Endodermal cell (in vitro differentiated cells): ENCODE data around the gene AQP9. TPM values are rescaled to one million over a fixed set of nuclear protein-coding genes. Genes with fewer than 3 reads are reported as not detected.

Source experiments
- DNase-seq: peaks from one replicate; pipeline ENCODE4 v3.0.0-alpha.2; 2017
- H3K27ac ChIP-seq: 2 replicates; pipeline ENCODE4 v1.5.1; 2013; ENCODE audit warnings: mild to moderate bottlenecking, low read depth, low read length, moderate library complexity
- H3K27me3 ChIP-seq: 2 replicates; pipeline ENCODE4 v1.6.1; 2013; ENCODE audit warnings: mild to moderate bottlenecking, low read length, moderate library complexity; ENCODE audit not compliant: insufficient read depth, control insufficient read depth, poor library complexity, severe bottlenecking
- H3K36me3 ChIP-seq: 2 replicates; pipeline ENCODE4 v1.7.0; 2013; ENCODE audit warnings: mild to moderate bottlenecking, low read length, moderate library complexity; ENCODE audit not compliant: control insufficient read depth, insufficient read depth
- H3K4me1 ChIP-seq: one replicate; pipeline ENCODE4 v1.7.0; 2013; ENCODE audit warnings: low read length; ENCODE audit not compliant: control insufficient read depth, insufficient read depth
- H3K4me3 ChIP-seq: 2 replicates; pipeline ENCODE4 v1.5.1; 2013; ENCODE audit warnings: mild to moderate bottlenecking, low read length, moderate library complexity
- H3K9ac ChIP-seq: 2 replicates; pipeline ENCODE4 v1.6.1; 2013; ENCODE audit warnings: mild to moderate bottlenecking, low read length, moderate library complexity; ENCODE audit not compliant: poor library complexity, severe bottlenecking; ENCODE audit errors: extremely low read depth
- H3K9me3 ChIP-seq: 2 replicates; pipeline ENCODE4 v1.6.1; 2013; ENCODE audit warnings: mild to moderate bottlenecking, low read length, moderate library complexity; ENCODE audit not compliant: control insufficient read depth
- H3K27ac Mint-ChIP-seq: 2 replicates; pipeline ENCODE4 v1.8.0; 2020; ENCODE audit warnings: mixed read lengths
- H3K27me3 Mint-ChIP-seq: 2 replicates; pipeline ENCODE4 v1.8.0; 2021; ENCODE audit warnings: mild to moderate bottlenecking, mixed read lengths; ENCODE audit not compliant: insufficient read depth
- H3K36me3 Mint-ChIP-seq: 2 replicates; pipeline ENCODE4 v1.8.0; 2020; ENCODE audit warnings: low read depth, mixed read lengths
- H3K4me1 Mint-ChIP-seq: 2 replicates; pipeline ENCODE4 v1.8.0; 2020; ENCODE audit warnings: mixed read lengths
- H3K4me3 Mint-ChIP-seq: 2 replicates; pipeline ENCODE4 v1.8.0; 2020; ENCODE audit warnings: mild to moderate bottlenecking, moderate library complexity, mixed read lengths
- H3K9me3 Mint-ChIP-seq: 2 replicates; pipeline ENCODE4 v1.8.0; 2020; ENCODE audit warnings: mild to moderate bottlenecking, mixed read lengths
- WGBS, 2 experiments: methylation state at CpG; one replicate each; pipeline versions ENCODE4 v1.1.5 to v1.1.7; 2013; ENCODE audit warnings: missing lambda C conversion rate in 2 of 2, mixed read lengths in 1 of 2; ENCODE audit not compliant: insufficient coverage in 1 of 2, insufficient read length in 1 of 2; 5-methylcytosine and 5-hydroxymethylcytosine counted together
- total RNA-seq, 2 donors: library from RNA; stranded (reverse); fragmentation: NEBNext Ultra II Directional in 1 of 2; extraction: Animal tissue kit (Norgen Biotek cat#: 25700) in 1 of 2; gene quantifications; 2 replicates in 1 of 2; 3 replicates in 1 of 2; pipeline ENCODE4 v1.2.1, GENCODE V29; 2021
- TF ChIP-seq, protein P1 (sequence below): fragments of 200-600 bp; sonication (generic); conservative IDR thresholded peaks from 2 replicates; pipeline ENCODE4 v1.5.0; 2021; ENCODE audit warnings: antibody characterized with exemption, mild to moderate bottlenecking

The AQP9 gene
- total RNA-seq, 2 donors from 2014 or later: not detected

DNA sequence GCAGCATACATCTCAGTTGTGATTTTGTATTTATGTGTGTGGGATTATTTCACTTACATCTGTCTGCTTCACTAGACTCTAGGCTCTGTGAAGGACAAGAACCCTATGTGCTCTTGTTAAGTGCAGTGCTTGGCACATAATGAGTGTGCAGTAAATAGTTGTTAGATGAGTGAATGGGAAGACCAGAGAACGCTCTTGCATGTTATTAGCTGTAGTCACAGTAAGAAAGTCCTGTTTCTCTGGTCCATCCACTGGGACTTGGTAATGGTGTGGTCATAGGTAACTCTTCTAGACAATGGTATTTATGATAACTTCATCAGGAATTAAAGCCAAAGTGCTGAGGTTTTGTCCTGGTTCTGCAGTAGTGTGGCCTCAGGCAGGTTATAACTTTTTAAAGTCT, 1.4 kb upstream of the AQP9 start:
- Histone ChIP-seq H3K27ac (no peak overlapping the region), H3K9me3 (no peaks in the 10 kb centered on the region), H3K9ac (no peak overlapping the region), H3K4me1 (no peaks in the 10 kb centered on the region), H3K36me3 (no peaks in the 10 kb centered on the region), H3K4me3 (no peak overlapping the region), H3K27me3 (no peaks in the 10 kb centered on the region)
- WGBS, 2 experiments: 92 to 100% methylated on average over 1 of the region's 1 CpG
- TF ChIP-seq, protein P1, sequence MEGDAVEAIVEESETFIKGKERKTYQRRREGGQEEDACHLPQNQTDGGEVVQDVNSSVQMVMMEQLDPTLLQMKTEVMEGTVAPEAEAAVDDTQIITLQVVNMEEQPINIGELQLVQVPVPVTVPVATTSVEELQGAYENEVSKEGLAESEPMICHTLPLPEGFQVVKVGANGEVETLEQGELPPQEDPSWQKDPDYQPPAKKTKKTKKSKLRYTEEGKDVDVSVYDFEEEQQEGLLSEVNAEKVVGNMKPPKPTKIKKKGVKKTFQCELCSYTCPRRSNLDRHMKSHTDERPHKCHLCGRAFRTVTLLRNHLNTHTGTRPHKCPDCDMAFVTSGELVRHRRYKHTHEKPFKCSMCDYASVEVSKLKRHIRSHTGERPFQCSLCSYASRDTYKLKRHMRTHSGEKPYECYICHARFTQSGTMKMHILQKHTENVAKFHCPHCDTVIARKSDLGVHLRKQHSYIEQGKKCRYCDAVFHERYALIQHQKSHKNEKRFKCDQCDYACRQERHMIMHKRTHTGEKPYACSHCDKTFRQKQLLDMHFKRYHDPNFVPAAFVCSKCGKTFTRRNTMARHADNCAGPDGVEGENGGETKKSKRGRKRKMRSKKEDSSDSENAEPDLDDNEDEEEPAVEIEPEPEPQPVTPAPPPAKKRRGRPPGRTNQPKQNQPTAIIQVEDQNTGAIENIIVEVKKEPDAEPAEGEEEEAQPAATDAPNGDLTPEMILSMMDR: no peak
- Mint-ChIP-seq H3K9me3 (no peaks in the 10 kb centered on the region), H3K4me3 (no peak overlapping the region), H3K36me3 (no peaks in the 10 kb centered on the region), H3K27ac (no peak overlapping the region), H3K4me1 (peaks cover 2% of the 10 kb centered on the region), H3K27me3 (peaks cover 4% of the 10 kb centered on the region)
- no peak for DNase-seq

- Histone ChIP-seq H3K9ac (no peak overlapping the region), H3K4me3 (no peak overlapping the region), H3K36me3 (no peaks in the 10 kb centered on the region), H3K4me1 (no peaks in the 10 kb centered on the region), H3K27me3 (no peaks in the 10 kb centered on the region), H3K9me3 (no peaks in the 10 kb centered on the region), H3K27ac (no peak overlapping the region)
- H3K4me3 Mint-ChIP-seq: no peak overlapping the region
- TF ChIP-seq, protein P1: no peak
- 100% methylated on average over 1 of the region's 1 CpG; no CpG with 5 or more reads in 1 of the 2 experiments for WGBS, 2 experiments
- H3K9me3 Mint-ChIP-seq: no peaks in the 10 kb centered on the region
- no peak for DNase-seq
- H3K4me1 Mint-ChIP-seq: peaks cover 2% of the 10 kb centered on the region
- peaks cover 4% of the 10 kb centered on the region for H3K27me3 Mint-ChIP-seq
- H3K27ac Mint-ChIP-seq: no peak overlapping the region
- no peaks in the 10 kb centered on the region for H3K36me3 Mint-ChIP-seq
Observed at GRCh38 chr15:58137686-58138085, 495 bp upstream of the AQP9 start.

DNA sequence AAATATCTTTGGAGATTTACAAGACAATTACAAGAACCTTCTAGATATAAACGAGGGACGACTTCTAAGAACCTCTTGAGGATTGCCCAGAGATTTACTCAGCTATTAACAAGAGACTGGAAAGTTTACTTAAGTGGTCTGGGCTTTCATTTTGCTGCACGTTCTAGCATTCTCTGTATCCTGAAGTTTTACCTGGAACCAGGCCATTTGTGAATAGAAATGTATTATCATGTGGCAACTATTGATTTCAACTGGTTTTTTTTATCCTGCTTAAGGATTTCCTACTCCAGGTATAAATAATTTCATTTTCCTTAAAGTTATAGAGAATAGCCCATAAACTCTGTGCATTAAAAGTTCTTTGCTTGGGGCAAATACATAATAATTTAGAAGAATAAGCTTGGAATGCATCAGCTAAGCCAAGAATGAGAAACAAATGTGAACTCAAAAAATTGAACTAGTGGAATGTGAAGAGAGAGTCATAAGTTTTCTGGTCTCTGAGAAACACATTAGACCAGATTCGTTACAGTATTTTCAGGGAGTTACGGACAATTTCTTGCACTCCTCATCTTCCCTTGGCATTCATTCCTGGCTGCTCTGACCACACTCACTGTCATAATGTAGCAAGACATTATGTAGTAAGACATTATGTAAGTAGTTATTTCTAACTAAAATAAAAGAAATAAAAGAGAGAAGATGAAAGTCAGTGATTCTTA, 1.3 kb downstream of the AQP9 start:
- Mint-ChIP-seq H3K4me1 (peaks cover 2% of the 10 kb centered on the region), H3K4me3 (no peak overlapping the region), H3K9me3 (no peaks in the 10 kb centered on the region), H3K27ac (no peak overlapping the region), H3K36me3 (no peaks in the 10 kb centered on the region), H3K27me3 (peaks cover 4% of the 10 kb centered on the region)
- H3K4me3 ChIP-seq: no peak overlapping the region
- no peaks in the 10 kb centered on the region for H3K4me1 ChIP-seq
- no peaks in the 10 kb centered on the region for H3K27me3 ChIP-seq
- no peak overlapping the region for H3K27ac ChIP-seq
- DNase-seq: no peak
- H3K9ac ChIP-seq: no peak overlapping the region
- no peaks in the 10 kb centered on the region for H3K9me3 ChIP-seq
- no peaks in the 10 kb centered on the region for H3K36me3 ChIP-seq
- TF ChIP-seq, protein P1: no peak
- WGBS, 2 experiments: 88 to 93% methylated on average over 3 to 5 of the region's 5 CpGs
